HG03045 (cell line): Measurements from ENCODE around the gene EDN3.

ENCODE experiments used
- ATAC-seq: cut with Tn5 transposase; IDR thresholded peaks from one replicate; pipeline ENCODE4 v1.9.1; 2021; ENCODE audit warnings: mild to moderate bottlenecking, moderate library complexity; ENCODE audit not compliant: unreplicated experiment

EDN3 gene, protein sequence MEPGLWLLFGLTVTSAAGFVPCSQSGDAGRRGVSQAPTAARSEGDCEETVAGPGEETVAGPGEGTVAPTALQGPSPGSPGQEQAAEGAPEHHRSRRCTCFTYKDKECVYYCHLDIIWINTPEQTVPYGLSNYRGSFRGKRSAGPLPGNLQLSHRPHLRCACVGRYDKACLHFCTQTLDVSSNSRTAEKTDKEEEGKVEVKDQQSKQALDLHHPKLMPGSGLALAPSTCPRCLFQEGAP

DNA sequence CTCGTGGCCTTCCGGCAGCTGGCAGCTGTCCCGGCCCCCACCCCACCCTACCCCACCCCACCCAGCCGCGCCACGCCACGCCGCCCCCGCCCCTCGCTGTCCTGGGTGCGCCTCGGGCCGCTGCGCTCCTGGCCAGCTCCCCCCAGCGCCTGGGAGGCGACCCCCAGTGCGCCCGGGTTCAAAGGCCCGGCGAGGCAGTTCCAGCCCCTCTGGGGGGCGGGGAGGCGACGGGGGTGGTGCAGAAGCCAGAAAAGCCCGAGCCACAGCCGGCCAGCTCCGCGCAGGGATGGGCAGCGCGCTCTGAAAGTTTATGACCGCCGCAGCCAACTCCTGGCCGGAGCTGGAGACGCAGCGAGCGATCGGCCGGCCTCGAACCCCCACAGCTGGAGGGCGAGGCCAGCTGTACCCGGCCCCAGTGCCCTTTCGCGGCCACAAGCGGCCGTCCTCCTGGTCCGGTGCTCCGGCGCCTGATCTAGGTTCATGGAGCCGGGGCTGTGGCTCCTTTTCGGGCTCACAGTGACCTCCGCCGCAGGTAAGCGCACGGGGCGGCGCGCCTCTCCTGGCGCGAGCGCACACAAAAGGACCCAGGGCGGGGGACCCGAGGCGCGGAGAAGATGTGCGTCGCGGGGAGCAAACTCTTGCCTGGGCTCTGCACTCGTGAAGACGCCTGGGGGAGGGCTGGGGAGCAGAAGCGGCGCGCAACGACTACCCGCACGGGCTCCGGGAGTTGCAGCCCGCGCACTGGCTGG, at the start of gene EDN3:
EDN3 (plus strand) TSS at position 279 of the 749 bp plus-strand sequence; CDS start at position 481, 202 bp downstream.
- ATAC-seq = no peak

DNA sequence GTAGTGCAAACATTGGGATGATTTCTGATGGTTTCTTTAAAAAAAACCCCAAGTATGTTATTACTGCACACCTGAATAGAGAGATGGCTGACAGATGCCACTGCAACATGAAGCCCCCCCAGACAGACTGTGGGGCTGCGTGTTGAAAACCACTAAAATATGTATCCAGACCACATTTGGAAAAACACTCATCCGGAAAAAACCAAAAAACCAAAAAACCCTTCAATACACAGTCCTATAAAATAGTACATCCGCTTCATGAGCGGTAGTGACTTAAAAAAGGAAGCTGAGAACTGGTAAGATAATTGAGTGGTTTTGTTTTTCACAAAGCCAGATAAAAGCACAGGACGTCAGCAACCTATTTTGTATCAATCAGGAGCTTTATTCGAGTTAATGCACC, 47.1 kb upstream of the EDN3 start:
- ATAC-seq = no peak

DNA sequence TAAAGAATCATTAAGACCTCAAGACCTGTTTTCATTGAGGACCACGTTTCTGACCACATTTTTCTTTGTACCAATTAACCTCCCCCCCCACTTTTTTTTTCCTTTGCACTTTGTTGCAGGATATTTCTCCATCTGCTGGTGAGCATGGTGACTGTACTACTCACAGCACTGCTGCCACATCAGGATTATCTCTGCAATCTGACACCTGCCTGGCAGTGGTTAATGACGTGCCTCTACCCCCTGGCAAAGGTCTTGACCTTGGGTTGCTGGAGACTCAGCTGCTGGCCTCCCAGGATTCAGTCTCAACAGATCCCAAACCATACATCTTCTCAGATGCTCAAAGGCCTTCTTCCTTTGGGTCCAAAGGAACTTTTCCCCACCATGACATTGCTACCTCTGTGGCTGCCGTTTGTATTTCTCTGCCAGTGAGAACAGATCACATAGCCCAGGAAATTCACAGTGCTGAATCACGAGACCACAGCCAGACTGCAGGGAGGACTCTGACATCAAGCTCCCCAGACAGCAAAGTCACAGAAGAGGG, 46.6 kb upstream of the EDN3 start:
- no peak for ATAC-seq

DNA sequence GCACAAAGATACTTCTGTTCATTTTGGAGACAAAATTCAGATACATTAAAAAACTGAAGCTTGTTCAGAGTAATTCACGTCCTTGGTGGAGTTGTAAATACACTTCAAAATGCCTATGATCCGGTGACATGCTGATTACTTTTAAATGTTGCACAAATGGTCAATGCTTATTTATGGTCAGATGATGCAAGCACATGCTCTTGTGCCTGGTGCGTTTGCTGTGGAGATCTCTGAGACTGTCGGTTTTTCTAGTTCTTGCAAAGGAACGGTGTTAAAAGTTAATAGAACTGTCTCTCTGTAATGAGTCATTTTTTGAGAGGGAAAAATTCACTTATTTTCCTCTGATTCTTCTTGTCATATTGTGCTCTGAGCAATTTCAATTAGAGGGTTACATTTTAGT, 45.2 kb upstream of the EDN3 start:
- no peak for ATAC-seq

DNA sequence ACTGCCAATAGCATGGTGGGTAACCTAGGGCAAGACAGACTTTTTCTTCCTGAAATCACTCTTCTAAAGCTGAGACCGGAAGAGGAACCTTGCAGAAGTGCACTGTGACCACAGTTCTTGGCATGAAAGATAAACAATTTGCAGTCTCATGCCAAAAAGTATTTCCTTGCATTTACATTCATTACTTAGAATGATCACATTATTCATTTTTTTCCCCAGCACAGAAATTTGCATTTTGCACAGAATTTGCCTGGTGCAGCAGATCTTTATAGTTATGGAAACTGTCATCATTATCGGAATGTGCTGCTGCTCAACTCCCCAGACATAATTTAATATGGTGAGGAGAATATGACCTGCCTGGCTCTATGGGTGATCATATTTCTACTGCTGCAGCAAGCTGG, 42.2 kb upstream of the EDN3 start:
- no peak for ATAC-seq

DNA sequence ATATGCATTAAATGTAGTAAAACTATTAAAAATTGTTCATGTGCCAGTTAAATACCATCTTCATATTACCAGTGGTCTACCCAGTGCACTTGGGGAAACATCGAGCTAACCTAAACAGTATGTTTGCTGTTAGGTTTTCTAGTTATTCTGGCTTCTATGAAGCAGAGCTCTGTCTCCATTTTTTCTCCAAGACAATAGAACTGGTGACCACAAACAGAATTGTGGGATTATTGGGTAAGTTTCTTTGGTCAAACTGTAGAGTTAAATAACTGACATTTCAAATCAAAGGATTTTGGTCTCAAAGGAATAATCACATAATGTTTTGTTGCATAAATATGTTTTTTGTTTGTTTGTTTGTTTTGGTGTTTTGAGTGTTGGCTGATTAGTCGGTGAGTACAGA, 40.5 kb upstream of the EDN3 start:
- no peak for ATAC-seq

DNA sequence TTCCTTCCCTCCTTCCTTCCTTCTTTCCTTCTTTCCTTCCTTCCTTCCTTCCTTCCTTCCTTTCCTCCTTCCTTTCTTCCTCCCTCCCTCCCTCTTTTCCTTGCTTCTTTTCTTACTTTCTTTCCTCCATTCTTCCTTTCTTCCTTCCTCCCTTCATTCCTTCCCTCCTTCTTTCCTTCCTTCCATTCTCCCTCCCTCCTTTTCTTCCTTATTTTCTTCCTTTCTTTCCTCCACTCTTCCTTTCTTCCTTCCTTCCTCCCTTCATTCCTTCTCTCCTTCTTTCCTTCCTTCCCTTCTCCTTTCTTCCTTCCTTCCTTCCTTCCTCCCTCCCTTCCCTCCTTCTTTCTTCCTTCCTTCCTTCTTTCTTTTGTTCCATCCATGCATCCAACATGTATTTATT, 35.1 kb upstream of the EDN3 start:
- ATAC-seq = no peak

DNA sequence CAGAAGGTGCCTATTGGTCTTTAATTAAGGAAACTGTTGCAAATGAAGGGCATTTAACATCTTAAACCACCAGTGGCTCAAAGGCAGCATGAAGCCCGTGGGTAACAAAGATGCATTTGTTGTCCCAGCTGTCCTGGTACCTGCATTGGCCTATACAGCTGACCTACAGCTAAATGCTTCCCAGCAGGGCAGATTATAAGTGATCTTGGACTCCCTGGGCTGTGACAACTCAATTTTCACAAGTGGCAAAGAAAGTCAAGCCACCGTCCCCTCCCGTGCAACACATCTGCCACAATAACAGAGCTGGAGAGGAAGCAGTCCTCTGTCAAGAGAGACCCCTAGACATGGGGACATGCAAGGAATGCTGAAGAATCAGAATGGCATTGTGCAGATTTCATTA, 31.5 kb upstream of the EDN3 start:
- no peak for ATAC-seq

DNA sequence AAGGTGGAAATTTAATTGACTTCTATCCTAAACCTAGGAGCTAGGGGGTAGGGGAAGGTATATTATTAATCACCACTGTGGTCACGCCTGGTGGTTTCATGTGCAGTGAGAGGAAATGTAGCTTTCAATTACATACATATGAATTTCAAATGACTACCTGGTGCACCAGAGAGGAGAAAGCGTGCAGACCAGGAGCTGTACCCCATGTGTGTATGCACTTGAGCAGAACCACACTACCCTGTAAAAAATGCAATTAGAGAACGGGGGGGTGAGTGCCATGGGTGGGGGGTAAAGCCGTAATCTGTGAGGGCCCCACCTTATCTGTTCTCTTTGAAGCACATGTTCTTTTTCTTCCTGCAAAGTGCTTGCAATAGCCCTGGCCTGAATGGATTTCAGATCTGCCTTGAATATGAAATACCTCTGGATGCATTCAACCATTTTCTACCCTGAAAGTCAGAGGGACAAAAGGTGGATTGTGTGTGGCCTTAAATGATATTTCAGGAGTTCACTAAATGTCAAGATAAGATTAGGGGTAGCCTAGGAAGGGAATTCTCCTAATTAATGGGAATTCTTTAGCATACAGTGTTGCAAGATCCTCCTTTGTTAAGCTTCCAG, 30.9 kb upstream of the EDN3 start:
- no peak for ATAC-seq

DNA sequence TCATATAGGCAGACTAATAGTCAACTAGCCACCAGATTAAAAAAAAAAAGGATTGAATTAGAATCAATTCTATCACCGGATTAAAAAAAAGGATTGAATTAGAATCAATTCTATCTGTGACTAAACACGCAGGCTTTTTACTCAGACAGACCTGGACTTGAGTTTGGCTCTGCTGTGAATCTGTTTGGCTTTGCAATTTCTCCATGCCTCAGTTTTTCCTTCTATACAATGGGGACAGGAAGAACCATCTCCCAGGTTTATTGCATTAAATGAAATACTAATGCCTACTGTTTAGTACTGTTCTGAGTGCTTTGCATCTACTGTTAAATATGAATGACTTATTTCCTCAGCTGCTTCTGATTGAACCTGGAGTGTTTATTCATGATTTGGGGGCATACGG, 30.0 kb upstream of the EDN3 start:
- no peak for ATAC-seq

DNA sequence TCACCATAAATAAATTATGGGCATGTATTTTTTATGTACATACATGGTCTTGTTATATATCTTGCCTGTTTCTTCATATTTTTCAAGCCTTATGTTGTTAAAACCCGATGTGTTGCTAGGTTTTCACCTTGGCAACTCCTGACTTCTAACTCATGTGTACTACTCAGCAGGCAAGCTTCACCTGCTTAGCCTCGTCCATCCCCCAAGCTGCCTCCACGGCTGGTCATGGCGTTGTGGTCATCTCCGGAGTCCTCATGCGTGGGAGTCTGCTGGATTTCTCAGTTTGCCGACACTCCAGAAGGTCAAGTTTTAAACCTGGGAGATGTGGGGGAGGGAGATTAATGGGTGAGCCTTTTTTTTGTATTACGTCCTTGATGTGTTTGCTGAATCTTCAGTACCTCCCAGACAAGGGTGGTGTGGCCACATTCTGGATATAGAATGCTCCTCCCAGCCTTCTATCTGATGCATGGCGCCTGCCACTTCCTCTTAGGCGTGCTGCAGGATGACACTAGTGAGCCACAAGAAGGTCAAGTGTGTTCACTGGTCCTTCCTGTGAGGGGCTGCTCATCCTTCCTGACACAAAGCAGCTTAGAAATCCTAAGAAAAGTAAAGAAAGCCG, 26.6 kb upstream of the EDN3 start:
- no peak for ATAC-seq

DNA sequence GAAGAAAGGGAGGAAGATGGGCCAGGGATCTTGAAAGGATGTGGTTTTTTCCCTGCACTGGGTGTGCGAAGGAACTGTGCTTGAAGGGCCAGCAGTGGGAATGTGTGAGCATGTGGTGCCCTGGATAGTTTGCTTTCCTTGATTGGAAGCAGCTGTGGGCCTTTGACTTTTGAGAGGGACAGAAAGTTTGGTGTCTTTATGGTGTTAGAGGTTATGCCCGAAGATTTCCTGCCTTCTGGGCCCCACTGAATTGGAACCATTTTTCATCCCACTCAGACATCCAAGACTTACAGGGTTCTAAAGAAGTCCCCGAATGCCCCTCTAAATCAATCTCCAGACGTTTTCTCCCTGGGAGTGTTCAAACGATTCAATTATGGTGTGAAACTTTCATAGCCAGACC, 23.5 kb upstream of the EDN3 start:
- no peak for ATAC-seq

DNA sequence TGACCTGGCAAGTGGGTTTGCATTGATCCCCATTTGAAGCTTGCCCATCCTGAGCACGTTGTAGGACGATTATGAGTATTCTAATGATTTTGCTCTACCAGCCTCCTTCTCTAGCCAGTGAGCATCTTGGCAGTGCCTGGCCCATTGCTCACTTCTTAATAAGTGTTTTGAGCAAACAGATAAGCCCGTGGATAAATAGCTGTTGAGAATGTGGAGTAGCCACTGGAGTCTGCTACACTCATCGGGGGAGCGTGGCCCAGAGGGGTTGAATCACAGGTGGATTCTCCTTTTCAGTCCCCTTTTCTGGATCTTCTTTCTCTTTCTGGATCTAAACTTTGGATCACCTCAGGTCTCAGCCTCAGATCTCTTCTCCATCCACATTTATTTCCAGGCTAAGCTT, 15.9 kb upstream of the EDN3 start:
- no peak for ATAC-seq

DNA sequence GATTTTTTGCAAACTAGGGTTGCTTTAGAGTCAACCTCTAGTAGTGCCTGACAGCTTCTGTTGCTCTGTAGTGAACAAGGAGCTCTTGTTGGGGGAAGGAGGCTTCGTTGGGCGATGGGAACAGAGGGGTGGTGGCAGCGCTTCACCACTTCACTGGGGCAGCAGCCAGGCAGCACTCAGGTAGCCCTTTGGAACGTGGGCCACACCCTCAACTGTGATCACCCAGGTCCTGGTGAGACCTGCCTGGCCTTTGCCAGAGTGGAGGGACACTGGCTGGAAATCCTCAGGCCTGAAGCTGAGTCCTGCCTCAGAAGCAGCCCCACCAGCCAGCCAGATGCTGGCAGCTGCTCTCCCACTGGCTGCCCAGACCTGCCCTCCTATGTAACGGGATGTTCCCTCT, 10.4 kb upstream of the EDN3 start:
- no peak for ATAC-seq

DNA sequence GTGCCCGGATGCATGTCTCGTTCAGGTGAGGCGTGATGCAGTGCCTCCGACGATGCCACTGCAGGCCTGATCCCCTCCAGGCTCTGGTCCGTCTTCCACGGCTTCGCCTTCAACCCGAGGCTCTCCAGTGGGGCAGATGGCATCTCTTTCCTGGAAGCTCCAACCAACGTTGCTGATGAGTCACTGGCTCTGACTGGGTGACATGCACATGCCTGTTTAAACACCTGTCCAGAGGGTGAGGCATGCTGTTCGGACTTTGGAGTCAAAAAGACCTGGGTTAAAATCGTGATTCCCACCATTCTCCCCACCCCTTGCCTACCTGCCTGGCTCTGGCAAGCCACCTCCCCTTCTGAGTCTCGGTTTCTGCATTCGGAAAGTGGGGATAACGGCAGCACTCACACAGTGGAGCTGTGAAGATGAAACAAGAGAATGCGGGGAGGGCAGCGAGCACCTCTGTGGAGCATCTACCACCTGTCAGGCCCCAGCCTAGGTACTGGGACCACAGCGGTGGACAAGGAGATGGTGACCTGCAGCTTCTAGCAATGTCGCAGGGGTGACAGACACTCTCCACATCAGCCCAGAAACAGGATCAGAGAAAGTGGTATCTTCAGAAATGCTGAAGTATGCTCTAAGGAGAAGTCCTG, 8.5 kb upstream of the EDN3 start:
- no peak for ATAC-seq

DNA sequence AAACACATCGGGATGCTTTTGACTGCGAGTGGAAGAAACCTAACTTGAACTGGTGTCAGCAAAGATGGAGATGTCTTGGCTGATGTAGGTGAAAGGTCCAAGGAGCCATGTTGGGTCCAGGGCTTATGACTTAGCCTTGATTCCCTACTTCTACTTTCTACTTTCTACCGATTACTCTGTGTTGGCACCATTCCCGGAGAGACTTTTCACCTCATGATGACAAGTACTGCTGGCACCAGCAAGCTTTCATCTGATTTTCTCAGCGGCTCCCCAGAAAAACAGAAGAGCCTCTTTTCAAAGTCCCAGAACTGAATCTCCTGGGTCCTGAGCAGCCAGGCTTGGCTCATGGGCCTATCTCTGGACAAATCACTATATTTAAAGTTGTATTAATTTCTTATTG, 4.9 kb upstream of the EDN3 start:
- no peak for ATAC-seq

DNA sequence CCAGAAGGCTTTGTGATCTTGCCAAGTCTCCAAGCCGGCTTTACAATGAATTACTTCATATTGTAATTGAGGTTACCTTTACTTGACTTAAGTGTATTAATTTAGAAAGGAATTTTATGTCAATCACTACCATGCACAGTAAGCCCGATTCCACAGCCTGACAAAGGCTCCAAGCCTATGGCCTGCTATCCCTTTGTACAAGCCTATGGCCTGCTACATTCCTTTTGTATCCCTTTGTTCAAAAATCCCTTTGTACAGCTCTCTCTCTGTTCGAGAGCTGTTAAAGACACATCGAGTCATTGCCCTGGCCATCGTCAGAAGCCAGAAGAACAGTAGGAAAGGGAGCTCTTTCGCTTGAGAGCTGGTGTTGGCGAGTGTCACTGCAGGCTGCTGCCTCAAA, 2.7 kb upstream of the EDN3 start:
- ATAC-seq = no peak

DNA sequence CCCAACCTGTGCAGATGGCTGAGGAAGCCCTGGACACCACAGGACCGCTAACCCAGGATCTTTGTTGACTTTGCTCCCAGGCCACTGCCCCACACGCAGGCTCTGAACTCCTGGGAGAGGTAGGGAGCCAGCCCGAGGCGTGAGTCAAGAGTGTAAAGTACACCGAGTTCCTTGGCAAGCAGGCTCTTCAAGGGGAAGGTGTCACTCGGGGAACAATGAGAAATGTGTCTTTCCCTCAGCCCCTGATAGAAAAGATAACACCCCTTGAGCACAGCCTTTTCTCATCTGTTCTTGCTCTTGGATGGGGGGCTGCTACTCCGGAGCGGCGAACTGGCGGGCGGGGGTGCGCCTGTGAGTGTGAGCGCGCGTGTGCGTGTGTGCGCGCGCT, 472 bp upstream of the EDN3 start:
- ATAC-seq = no peak

DNA sequence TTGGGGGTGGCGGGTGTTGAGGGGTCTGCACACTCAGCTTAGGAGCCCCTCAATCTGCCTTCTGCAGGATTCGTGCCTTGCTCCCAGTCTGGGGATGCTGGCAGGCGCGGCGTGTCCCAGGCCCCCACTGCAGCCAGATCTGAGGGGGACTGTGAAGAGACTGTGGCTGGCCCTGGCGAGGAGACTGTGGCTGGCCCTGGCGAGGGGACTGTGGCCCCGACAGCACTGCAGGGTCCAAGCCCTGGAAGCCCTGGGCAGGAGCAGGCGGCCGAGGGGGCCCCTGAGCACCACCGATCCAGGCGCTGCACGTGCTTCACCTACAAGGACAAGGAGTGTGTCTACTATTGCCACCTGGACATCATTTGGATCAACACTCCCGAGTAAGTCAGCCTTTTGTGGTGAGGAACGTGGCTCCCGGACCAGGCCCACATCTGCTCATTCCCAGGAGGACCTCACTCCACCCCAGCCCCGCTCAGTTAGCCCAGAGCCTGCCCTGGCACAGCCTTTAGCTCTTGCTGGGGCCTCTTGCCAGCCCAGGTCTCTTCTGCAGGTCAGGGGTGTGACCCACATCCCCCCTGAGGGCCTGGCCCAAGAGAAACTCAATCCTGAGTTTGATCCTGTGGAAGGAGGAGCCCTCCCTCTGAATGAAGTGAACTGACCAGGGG, 1.1 kb downstream of the EDN3 start:
- ATAC-seq = no peak

DNA sequence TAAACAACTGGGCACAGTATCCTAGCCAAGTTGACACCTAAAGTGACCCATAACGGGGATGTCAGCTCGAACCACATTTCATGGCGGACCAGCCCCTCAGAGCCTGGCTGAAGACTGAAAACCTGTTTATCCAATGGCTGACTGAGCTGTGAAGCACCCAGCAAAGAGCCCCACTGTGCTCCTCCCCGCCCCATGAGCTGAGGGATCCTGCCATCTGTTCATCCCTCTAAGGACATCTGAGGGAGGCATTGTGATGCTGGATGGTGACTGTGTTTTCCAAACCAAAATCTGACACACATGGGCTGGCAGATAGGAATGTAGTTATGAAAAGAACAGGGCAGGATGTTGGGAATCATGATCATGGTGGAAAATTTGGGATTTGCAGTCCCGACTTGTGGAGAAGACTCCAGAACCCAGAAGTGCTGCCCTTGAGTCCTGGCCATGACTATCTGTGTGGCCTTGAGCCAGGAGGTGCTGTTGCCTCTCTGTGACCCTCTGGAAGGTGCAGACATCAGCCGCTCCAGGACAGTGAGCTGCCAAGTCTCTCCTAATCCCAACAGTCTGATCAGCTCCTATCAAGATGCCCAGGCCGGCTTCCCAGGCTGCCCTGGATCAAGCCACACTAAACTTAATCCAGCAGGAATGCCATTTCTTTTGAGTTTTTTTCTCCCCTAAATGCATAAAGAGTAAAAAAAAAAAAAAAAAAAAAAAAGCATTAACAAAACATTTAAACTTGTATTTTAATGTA, 5.7 kb downstream of the EDN3 start:
- ATAC-seq = no peak
